LNCaP clone FGC (cell line): ENCODE measurements around the gene LRRN2.

Source experiments
- DNase-seq: peaks from one replicate; pipeline ENCODE4 v3.0.0-alpha.2; 2011; ENCODE audit warnings: low read depth
- H3K4me3 ChIP-seq: 2 replicates; pipeline ENCODE4 v1.5.1; 2011; ENCODE audit warnings: mild to moderate bottlenecking, low read depth, low read length, control low read depth
- CTCF ChIP-seq: IDR thresholded peaks from 2 replicates; pipeline ENCODE4 v1.5.1; 2012; ENCODE audit warnings: mild to moderate bottlenecking; ENCODE audit not compliant: control insufficient read depth, insufficient read depth; ENCODE audit errors: extremely low read depth

Gene LRRN2

GRCh38 chr1:204598319-204598969 is 87.1 kb downstream of the LRRN2 start:
- no peak overlapping the region for H3K4me3 ChIP-seq
- no peak for TF ChIP-seq CTCF
- no peak for DNase-seq

- no peak for TF ChIP-seq CTCF
- H3K4me3 ChIP-seq: no peak overlapping the region
- DNase-seq: no peak
These were observed 93.1 kb downstream of the LRRN2 start for GRCh38 chr1:204592246-204592948.

GRCh38 chr1:204591473-204592090 is 94.0 kb downstream of the LRRN2 start:
- no peak overlapping the region for H3K4me3 ChIP-seq
- DNase-seq: no peak
- TF ChIP-seq CTCF: no peak

- no peak for TF ChIP-seq CTCF
- H3K4me3 ChIP-seq: no peak overlapping the region
- DNase-seq: no peak
These were observed 96.0 kb downstream of the LRRN2 start for GRCh38 chr1:204589409-204590038.

GRCh38 chr1:204588826-204589225 is 96.7 kb downstream of the LRRN2 start:
- DNase-seq: no peak
- H3K4me3 ChIP-seq: no peak overlapping the region
- TF ChIP-seq CTCF: no peak

GRCh38 chr1:204587621-204588020 is 97.9 kb downstream of the LRRN2 start:
- no peak overlapping the region for H3K4me3 ChIP-seq
- no peak for TF ChIP-seq CTCF
- DNase-seq: no peak
